ENCODE data around the gene ANKRD55. TPM values are rescaled to one million over a fixed set of nuclear protein-coding genes. Genes with fewer than 3 reads are reported as not detected.

The ANKRD55 gene
- total RNA-seq, 1 experiment from 2014 or later: not detected

- no peaks in the 10 kb centered on the region for H3K36me3 Mint-ChIP-seq (ENCODE audit: insufficient read depth, unreplicated experiment)
- DNase-seq (ENCODE audit: unreplicated experiment): no peak
- no TSS peak for BruUV-seq (replicated peaks)
- H3K4me3 Mint-ChIP-seq (ENCODE audit: unreplicated experiment): no peak overlapping the region
- CTCF ChIA-PET: interaction anchor here (0.6 kb wide), 1 partner anchor 9 kb away, joined by 4 read pairs; no protein-coding TSS in a partner anchor
- H3K27ac Mint-ChIP-seq (ENCODE audit: low read depth, unreplicated experiment): no peak overlapping the region
- no peak for TF ChIP-seq CTCF (IDR thresholded peaks at IDR 0.05; ENCODE audit: unreplicated experiment)
- POLR2A ChIA-PET: interaction anchor here (0.6 to 1.1 kb wide), 3 partner anchors 25 to 988 kb away, joined by 3 to 6 read pairs (median 4); partner anchors contain the start of gene IL31RA
- intact Hi-C loops (cut with micrococcal nuclease): no loop called here
- H3K27me3 Mint-ChIP-seq (ENCODE audit: insufficient read depth, unreplicated experiment): no peaks in the 10 kb centered on the region
- H3K9me3 Mint-ChIP-seq (ENCODE audit: unreplicated experiment): no peaks in the 10 kb centered on the region
- H3K4me1 Mint-ChIP-seq (ENCODE audit: insufficient read depth, unreplicated experiment): peaks cover 4% of the 10 kb centered on the region
Measured at GRCh38 chr5:56148453-56148971, 84.6 kb downstream of the ANKRD55 start.

GRCh38 chr5:56147659-56148230 lies 85.4 kb downstream of the ANKRD55 start:
- no peak overlapping the region for H3K4me3 Mint-ChIP-seq (ENCODE audit: unreplicated experiment)
- peaks cover 4% of the 10 kb centered on the region for H3K4me1 Mint-ChIP-seq (ENCODE audit: insufficient read depth, unreplicated experiment)
- no peak for TF ChIP-seq CTCF (IDR thresholded peaks at IDR 0.05; ENCODE audit: unreplicated experiment)
- H3K27me3 Mint-ChIP-seq (ENCODE audit: insufficient read depth, unreplicated experiment): no peaks in the 10 kb centered on the region
- no peak overlapping the region for H3K27ac Mint-ChIP-seq (ENCODE audit: low read depth, unreplicated experiment)
- DNase-seq (ENCODE audit: unreplicated experiment): no peak
- CTCF ChIA-PET: interaction anchor here (0.6 to 0.9 kb wide), 3 partner anchors 10 to 15 kb away, joined by 3 to 4 read pairs (median 3); no protein-coding TSS in a partner anchor
- H3K36me3 Mint-ChIP-seq (ENCODE audit: insufficient read depth, unreplicated experiment): no peaks in the 10 kb centered on the region
- POLR2A ChIA-PET: interaction anchor here (0.6 to 1.1 kb wide), 3 partner anchors 24 to 989 kb away, joined by 3 to 4 read pairs (median 3); no protein-coding TSS in a partner anchor
- no TSS peak for BruUV-seq (replicated peaks)
- H3K9me3 Mint-ChIP-seq (ENCODE audit: unreplicated experiment): no peaks in the 10 kb centered on the region
- intact Hi-C loops (cut with micrococcal nuclease): no loop called here

- no TSS peak for BruUV-seq (replicated peaks)
- no peak for TF ChIP-seq CTCF (IDR thresholded peaks at IDR 0.05; ENCODE audit: unreplicated experiment)
- no peak for DNase-seq (ENCODE audit: unreplicated experiment)
- H3K27me3 Mint-ChIP-seq (ENCODE audit: insufficient read depth, unreplicated experiment): no peaks in the 10 kb centered on the region
- H3K4me3 Mint-ChIP-seq (ENCODE audit: unreplicated experiment): no peak overlapping the region
- H3K36me3 Mint-ChIP-seq (ENCODE audit: insufficient read depth, unreplicated experiment): no peaks in the 10 kb centered on the region
- intact Hi-C loops (cut with micrococcal nuclease): no loop called here
- H3K9me3 Mint-ChIP-seq (ENCODE audit: unreplicated experiment): no peaks in the 10 kb centered on the region
- ChIA-PET POLR2A (interaction anchor here (0.9 to 1.1 kb wide), 2 partner anchors 23 to 152 kb away, joined by 3 to 4 read pairs; partner anchors contain the start of gene IL6ST), CTCF (interaction anchor here (0.9 kb wide), 2 partner anchors 10 to 14 kb away, joined by 3 read pairs; no protein-coding TSS in a partner anchor)
- H3K27ac Mint-ChIP-seq (ENCODE audit: low read depth, unreplicated experiment): no peak overlapping the region
- peaks cover 9% of the 10 kb centered on the region for H3K4me1 Mint-ChIP-seq (ENCODE audit: insufficient read depth, unreplicated experiment)
Measured at GRCh38 chr5:56147106-56147505, 86.0 kb downstream of the ANKRD55 start.

- H3K36me3 Mint-ChIP-seq (ENCODE audit: insufficient read depth, unreplicated experiment): no peaks in the 10 kb centered on the region
- POLR2A ChIA-PET: interaction anchor here (0.7 to 0.9 kb wide), 2 partner anchors 72 to 152 kb away, joined by 3 to 4 read pairs; partner anchors contain the start of gene IL6ST
- DNase-seq (ENCODE audit: unreplicated experiment): no peak
- peaks cover 9% of the 10 kb centered on the region for H3K4me1 Mint-ChIP-seq (ENCODE audit: insufficient read depth, unreplicated experiment)
- intact Hi-C loops (cut with micrococcal nuclease): no loop called here
- TF ChIP-seq CTCF (IDR thresholded peaks at IDR 0.05; ENCODE audit: unreplicated experiment): no peak
- no peaks in the 10 kb centered on the region for H3K9me3 Mint-ChIP-seq (ENCODE audit: unreplicated experiment)
- H3K27ac Mint-ChIP-seq (ENCODE audit: low read depth, unreplicated experiment): no peak overlapping the region
- H3K4me3 Mint-ChIP-seq (ENCODE audit: unreplicated experiment): no peak overlapping the region
- CTCF ChIA-PET: interaction anchor here (0.9 kb wide), 1 partner anchor 9 kb away, joined by 3 read pairs; no protein-coding TSS in a partner anchor
- H3K27me3 Mint-ChIP-seq (ENCODE audit: insufficient read depth, unreplicated experiment): no peaks in the 10 kb centered on the region
- no TSS peak for BruUV-seq (replicated peaks)
Measured at GRCh38 chr5:56146674-56147073, 86.5 kb downstream of the ANKRD55 start.
